HG03354 (cell line): ENCODE measurements around the gene FGFBP3.

ENCODE experiments used
- ATAC-seq: cut with Tn5 transposase; IDR thresholded peaks from one replicate; pipeline ENCODE4 v1.9.1; 2021; ENCODE audit warnings: mild to moderate bottlenecking; ENCODE audit not compliant: unreplicated experiment, poor library complexity, severe bottlenecking

FGFBP3 gene

GRCh38 chr10:91864744-91865143 is 44.5 kb downstream of the FGFBP3 start:
- no peak for ATAC-seq

- ATAC-seq = no peak
Measured at GRCh38 chr10:91864099-91864498, 45.2 kb downstream of the FGFBP3 start.

GRCh38 chr10:91860885-91861284 is 48.4 kb downstream of the FGFBP3 start:
- ATAC-seq = no peak

- no peak for ATAC-seq
Measured at GRCh38 chr10:91856637-91857036, 52.6 kb downstream of the FGFBP3 start.
